OCI-LY3 (cell line): ENCODE measurements around the gene ABCB10.

Experiments used
- CTCF ChIP-seq: fragments of 200-600, 300-600 bp; sonication (generic); IDR thresholded peaks from 2 replicates; pipeline ENCODE4 v1.5.1; 2014; ENCODE audit warnings: antibody characterized with exemption, low read length, low read depth
- EZH2phosphoT487 ChIP-seq: fragments of 200-600 bp; shearing (Covaris generic); IDR thresholded peaks from 2 replicates; pipeline ENCODE4 v1.6.1; 2018; ENCODE audit warnings: antibody characterized with exemption, mixed run types, low read depth

- TF ChIP-seq CTCF (no peak), EZH2phosphoT487 (no peak)
Measured at GRCh38 chr1:229485318-229485717, 73.2 kb downstream of the ABCB10 start.
